NCI-H187 treated with DMSO at 0.1 percent for 48 hours (cell line): ENCODE data around the gene SLC2A9.

Experiments used
- DNase-seq: peaks from one replicate; lab custom pipeline; 2025; lab: John Stamatoyannopoulos, UW

SLC2A9 gene

DNA sequence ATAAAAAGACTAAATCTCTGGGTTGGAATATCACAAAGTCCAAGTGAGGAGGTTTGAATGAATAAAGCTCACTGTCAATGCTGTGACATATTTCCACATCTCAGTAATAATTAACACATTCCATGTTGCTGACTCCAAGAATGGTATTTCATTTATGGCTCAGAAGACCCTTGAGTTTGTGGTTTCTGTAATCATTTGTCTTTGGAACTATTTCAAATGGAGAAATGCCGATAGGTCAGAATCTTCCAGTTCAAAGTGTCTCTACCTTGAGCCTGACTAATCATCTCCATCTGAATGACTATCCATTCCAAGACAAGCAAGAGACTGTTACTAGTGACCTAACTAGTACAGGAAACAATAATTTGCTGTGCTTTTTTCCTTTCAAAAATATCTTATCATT, 24.2 kb upstream of the SLC2A9 start:
- DNase-seq = no peak

DNA sequence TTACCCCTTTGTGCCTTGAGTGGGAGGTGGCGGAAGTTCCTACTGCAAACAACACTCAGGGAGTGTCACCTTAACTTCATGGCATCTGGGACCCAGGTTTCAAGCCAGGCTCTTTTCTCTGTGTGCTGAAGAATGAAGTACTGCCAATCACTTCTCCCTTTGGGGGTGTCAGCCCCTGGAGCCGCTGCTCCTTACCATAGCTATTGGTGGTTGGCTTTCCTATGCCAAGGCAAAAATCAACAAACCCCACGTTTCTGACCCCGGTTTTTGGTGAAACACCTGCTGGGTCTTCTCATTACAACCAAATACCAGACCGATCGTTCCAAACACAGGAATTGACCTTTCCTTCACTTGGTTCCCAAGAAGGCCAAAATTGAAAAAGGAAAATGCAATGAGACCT, 19.7 kb upstream of the SLC2A9 start:
- DNase-seq = no peak

DNA sequence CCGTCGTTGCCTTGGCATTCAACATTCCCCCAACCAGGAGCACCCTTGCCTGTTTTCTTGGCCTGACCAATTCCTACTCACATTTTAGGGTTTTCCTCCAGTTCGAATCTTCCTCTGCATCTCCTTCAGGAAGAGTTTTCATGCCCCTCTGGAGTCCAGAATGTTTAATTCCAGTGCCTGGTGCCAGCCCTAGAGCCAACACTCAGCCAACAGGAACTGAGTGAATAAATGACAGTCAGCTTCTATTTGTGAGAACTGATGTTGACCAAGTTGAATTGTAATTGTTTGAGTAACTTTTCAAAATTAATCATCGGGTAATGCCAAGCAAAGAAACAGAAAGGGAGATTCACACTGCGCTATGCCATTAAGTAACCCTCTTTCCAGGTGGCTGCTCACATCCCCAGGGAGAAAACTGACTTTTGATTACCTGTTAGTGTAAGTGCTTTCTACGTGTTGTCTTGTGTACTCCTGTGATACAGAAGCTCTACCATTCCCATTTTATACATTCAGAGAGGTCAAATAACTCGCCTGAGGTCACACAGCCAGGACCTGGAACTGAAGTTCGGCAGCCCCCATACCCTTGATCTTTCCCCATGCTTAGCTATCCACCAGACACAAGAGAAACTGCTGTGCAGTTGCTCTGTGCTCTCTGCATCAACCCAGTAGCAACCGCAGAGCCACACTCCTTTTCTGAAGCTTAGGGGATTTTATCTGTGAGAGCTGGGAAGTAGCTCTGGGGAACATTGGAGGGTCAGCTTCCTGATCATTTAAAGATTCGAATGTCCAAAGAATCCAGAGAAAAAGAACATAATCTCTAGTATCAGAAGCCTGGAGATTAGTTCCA, 19.0 kb upstream of the SLC2A9 start:
- no peak for DNase-seq

DNA sequence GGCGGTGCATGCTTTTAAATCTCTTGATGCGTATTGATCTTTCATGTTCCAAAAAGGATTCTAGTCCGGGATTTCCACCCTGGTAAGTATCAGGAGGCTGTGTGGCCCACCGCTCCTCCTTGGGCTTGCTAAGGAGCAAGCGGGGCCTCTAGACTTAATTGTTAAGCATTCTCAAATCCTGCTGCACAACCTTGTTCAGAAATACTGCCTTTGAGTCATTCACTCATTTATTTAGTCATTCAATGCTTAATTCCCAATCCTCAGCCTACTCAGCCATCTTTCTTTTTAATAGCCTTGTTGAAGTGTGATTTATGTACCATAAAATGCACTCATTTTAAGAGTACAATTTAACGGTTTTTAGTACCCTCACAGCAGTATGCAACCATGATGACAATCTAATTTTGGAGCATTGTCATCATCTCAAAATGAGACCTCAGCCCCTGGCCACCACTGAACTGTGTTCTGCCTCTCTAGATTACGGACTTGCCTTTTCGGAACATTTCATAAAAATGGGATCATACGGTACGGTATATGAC, 15.6 kb upstream of the SLC2A9 start:
- no peak for DNase-seq

DNA sequence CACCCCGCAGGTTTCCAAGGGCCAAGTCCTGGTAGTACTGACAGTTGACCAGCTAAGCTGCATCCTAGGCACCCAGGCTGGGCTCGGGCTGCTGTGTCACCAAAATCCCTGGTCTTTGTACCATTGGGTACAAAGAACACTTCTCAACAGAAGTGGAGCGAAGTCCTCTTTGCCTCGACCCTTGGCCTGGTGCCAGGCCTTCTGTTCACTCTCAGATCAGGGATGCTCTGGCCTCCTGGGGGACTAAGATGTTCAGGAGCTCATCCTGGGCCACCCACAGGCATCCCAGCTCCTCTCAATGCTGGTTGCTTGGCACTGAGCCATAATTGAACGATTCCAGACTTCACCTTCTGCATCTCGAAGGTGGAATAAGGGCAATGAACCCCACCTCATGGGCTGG, 13.8 kb upstream of the SLC2A9 start:
- DNase-seq = no peak

DNA sequence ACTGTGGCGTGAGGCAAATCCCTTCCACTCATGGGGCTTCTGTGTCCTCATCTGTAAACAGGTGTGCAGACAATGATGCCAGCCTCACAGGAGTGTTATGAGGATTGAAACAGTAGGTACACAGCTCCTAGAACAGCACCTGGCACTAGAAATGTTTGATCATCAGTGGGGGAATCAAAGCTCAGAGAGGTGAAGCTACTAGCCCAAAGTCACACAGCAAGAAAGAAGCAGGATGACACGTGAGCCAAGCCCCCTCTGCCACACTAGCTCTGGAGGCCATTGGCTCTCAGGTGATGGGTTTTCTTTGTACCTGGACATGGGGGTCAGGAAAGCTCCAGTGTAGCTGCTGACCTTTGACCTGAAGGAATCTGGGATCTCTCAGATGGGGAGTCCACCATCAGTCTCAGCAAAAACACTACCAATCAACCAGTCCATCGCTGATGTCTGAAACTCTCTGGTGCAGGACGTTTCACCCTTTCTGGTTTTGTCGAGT, 13.4 kb upstream of the SLC2A9 start:
- DNase-seq = no peak

DNA sequence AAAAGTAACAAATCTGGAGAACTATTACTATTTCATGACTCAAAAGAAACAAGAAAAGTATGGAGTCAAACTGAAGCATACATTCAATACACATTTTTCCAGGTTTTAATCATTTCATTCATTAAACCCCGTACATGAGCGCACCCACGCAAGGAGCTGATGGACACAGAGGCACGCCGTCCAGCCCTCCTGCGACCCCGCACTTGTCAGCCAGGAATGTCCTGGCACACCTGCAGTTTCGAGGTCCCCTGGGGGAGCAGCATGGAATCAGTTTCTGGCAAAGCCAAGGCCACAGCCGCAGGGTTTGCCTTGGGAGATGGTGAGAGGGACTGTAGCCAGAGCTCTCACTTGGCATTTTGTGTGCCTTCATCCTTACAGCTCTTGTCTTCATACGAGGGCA, 12.8 kb upstream of the SLC2A9 start:
- DNase-seq = no peak

DNA sequence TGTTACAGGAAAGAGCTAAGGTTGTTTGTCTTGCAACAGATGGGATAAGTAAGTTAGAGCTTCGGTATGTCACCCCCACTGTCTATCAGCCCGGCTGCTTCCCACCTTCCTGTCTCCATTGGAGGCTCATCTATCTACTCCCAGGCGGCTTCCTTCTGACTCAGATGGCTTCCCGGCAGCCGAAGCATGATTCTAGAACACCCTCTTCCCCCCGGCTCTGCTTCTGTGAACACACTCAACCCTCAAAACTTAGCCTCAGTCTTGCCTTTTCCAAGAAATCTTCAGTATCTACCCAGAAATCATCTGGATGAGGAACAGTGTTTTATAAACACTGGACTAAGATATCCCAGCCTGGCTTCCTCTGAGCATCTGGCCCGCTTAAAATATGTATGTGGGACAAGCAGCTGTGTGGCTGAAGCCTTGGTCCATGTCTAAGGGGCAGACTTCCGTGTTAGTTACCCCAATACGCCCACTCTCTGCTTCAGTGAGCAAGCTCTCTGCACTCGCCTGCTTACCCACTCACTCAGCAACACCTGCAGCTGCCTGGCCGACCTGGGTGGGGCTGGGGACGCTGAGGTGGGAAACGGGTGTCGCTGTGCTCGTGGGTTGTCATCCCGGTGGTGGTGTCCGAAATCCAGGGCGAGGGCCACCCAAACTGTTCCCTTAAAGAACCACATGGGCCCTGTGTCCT, 12.0 kb upstream of the SLC2A9 start:
- DNase-seq = no peak

DNA sequence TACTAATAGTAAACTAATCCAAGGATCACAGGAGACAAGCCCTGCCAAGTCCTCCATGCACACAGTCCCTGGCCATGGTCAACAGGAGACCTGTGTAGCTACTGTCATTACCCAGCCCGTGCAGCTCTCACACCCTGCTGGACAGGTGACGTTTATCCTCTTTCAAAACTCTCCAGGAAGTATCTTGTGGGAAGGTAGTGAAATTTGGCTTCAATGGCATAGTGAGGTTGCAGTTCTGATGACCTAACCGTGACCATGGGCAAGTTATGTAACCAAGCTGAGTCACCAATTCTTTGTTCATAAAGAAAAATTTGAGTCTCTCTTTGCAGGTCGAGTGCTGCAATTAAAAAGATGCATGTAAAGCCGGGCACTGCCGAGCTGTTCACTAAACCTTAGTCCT, 11.3 kb upstream of the SLC2A9 start:
- no peak for DNase-seq

DNA sequence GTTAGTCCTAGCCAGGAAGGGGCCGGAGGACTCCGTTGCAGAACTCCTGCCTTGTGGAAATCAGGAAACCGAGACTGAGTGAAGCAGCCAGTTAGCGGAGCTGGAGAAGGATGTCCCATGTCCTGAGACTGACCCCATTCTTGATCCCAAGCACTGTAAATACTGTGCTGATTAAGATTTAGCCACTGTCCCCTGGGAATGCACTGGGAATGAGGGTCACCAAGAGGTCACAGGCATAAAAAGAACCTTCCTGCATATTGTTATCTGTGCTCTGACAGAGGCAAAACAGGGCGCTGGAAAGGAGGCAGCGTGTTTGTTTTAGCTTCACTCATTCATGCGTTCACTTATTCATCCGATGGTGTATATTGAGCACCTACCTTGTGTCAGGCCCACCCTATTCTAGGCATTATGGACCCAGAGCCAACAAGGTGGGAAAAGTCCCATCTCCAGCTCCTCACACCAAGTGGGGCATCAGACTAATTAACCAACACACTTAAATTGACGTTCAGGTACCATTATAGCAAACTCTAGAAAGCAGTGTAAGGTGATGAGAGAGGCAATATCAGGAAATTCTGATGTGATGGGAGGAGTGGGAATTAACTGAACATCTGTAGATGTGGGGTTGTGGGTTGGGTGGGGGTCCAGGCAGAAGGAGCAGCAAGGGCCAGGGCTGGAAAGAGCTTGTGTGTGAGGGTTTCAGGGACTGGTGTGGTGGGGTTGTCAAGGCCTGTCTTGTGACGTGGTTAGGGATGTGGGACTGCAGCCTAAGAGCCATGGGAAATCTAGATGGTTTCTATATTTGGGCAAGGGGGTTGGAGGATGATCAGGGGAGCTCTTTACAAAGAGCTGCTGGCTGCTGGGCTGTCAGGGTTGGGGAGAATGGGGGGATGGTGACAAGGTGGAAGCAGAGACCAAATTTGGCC, 10.6 kb upstream of the SLC2A9 start:
- DNase-seq = no peak

DNA sequence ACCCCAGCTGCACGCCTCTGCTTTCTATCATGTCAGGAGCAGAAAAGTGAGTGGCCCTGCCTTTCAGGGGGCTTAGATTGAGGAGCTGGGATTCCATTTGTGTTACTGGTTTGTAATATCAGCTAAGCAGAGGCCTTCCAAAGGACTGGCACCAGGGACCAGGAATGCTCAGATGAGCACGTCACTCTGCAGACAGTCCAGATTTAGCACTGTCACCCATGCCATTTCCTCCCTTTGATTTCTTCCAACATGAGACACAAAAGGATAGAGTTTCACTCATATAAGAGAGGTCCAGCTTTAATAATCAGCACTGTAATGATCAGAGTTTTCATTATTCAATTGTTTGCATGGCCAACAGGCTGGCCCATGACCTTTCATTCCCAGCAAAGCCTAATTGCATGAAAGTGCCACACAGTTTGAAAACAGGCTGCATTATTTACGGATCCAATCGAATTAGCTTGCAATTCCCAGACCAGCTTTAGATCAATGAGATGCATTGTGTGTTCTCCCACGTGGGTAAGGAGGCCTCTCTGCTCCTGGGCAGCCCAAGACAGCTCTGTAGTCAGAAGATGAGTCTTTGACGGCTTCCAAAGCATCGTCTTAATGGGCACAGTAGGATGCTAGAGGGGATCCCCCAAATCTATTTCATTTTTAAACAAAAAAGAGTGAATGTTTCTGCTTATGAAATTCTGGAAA, 9.8 kb upstream of the SLC2A9 start:
- no peak for DNase-seq

DNA sequence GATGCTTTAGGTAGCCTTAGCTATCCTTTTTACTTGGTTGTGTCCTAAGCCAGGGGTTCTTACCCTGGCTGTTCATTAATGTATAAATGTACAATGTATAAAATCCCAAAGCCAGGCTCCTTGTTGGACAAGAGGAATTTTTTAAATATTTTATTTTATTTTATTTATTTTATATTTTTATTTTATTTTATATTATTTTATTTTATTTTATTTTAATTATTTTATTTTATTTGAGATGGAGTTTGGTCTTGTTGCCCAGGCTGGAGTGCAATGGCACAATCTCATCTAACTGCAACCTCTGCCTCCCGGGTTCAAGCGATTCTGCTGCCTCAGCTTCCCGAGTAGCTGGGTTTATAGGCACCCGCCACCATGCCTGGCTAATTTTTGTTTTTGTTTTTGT, 8.1 kb upstream of the SLC2A9 start:
- no peak for DNase-seq

DNA sequence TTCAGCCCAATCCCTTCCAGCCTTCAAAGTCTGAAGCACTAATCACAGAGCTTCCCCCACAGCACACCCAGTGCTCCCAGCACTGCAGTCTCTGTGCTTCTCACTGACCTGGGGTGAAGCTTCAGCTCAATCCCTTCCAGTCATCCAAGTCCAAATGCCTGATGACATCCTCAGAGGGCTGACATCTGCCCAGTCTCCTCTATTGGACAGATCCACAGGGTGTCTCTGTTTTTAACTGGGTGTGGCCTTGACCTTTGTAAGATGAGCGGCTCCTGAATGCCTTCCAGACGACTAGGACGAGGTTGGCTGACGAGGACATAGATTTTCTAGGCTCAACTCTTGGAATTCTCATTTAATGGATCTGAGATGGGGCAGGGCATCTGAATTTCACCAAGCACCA, 7.6 kb upstream of the SLC2A9 start:
- no peak for DNase-seq

DNA sequence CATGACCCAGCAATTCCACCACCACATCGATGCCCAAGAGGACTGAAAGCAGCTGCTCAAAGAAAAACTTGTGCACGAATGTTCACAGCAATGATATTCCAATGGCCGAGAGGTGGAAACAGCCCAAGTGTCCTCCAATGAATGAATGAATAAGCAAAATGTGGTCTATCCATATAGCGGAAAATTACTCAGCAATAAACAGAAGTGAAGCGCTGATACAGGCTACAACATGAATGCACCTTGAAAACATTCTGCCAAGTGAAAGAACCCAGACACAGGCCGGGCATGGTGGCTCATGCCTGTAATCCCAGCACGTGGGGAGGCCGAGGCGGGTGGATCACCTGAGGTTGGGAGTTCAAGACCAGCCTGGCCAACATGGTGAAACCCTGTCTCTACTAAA, 5.2 kb upstream of the SLC2A9 start:
- no peak for DNase-seq

DNA sequence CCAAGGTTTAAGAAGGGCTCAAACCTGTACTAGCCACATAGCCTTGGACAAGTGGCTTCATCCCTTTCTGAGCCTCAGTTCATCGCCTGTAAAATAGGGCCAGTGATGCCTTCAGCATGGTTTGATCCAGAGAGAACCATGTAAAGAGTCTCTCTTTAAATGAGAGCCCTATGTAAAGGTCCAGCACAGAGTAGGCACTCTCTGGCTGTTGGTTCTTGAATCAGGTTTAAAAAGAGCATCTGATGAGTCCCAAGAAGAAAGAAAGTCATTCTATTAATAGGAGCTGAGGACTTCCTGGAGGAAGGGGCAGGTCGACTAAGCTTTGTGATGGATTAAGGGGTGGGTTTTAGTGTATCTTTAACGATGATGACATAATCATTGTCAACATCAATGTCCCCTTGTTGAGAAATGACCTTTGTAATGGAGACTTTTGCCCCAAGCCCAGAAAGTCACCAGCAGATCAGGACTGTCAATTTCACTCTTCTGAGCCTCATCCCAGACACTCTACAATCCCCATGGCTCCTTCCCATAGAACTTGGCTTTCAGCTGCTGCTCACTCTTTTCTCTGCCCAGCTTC, 4.0 kb upstream of the SLC2A9 start:
- DNase-seq = no peak

DNA sequence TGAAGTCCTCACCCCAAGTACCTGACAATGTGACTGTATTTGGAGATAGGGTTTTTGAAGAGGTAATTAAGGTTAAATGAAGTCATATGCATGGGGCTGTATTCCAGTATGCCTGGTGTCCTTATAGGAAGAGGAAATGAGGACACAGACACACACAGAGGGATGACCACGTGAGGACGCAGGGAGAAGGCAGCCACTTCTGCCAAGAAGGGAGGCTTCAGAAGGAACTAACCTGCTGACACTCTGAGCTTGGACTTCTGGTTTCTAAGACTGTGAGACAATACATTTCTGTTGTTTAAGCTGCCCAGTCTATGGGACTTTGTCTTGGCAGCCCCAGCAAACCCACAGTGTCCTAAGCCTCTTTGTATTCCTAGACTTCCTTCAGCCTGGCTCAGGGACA, 3.0 kb upstream of the SLC2A9 start:
- DNase-seq = no peak

DNA sequence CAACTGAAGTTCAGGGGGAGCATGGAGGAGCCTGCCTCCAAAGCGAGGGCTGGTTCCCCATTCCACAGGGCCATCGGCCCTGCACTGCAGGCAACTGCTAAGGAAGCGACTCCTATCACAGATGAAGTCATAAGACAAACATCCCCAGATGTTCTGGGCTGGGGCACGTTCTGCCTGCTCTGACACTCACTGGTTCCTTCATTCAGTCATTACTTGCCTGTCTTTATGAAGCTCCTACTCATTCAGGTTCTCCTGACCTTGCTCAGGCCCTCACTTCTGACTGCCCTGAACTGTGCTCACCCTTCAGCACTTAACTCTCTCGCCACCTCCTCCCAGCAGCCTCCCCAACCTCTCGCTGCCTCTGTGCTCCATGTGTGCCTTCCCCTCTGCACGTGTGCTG, 2.5 kb upstream of the SLC2A9 start:
- DNase-seq = no peak

DNA sequence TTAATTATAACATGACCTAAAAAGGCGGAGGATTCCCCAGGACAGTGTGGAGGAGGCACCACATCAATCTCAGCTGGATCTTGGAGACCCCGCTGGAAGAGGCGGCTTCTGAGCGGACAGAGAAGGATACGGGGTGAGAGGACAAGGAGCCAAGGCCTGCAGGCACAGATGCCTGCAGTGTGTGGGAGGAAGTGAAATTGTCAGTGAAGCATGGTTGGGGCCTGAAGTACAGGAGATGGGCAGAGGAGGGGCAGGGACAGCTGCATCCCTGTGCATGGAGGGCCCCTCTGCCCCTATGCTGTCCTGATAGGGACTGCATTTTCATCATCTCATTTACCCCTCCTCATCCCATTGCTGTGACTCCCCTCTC, 1.7 kb upstream of the SLC2A9 start:
- DNase-seq = no peak

DNA sequence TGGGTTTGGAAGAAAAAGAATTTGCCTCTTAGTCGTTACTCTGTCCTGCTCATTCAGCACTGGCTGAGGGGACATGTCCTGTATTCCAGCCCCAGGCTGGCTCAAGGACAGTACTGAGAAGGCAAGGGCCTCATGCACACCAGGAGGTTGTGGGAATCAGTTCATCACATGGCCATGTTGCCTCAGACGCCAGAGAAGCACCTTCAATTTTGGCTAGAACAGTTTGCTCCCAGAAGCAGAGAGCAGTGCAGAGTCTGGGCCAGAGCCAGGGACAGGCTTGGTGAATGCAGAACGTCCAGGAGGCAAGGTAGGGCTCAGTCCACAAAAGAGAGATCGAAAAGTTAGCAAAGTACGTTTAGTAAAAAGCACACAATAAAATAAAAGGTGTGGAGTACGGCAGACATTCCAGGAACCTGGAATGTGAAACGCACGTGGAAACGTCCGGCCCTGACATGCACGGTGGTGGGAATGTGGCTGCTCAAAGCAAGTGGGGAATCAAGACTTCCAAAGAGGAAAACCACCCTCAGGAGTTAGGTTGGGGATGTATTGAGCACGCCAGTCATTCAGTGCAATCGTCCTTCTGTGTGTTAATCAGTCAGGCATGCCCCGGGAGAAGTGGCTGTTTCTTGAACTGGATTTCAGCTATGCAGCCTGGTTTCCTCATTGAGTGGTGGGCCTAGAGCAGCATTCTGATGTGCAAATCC, 1.2 kb upstream of the SLC2A9 start:
- no peak for DNase-seq

DNA sequence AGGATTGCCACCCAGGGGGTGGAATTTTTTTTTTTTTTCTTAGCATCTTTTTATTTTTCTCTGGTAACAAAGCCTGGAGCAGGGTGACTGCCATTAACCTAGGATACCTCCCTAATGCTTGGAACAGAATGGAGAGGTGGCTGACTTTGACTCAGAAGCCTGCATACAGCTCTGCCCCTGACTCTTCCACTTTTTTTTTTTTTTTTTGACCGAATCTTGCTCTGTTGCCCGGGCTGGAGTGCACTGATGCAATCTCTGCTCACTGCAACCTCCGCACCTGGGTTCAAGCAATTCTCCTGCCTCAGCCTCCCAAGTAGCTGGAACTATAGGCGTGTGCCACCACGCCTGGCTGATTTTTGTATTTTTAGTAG, 341 bp upstream of the SLC2A9 start:
- DNase-seq = no peak

DNA sequence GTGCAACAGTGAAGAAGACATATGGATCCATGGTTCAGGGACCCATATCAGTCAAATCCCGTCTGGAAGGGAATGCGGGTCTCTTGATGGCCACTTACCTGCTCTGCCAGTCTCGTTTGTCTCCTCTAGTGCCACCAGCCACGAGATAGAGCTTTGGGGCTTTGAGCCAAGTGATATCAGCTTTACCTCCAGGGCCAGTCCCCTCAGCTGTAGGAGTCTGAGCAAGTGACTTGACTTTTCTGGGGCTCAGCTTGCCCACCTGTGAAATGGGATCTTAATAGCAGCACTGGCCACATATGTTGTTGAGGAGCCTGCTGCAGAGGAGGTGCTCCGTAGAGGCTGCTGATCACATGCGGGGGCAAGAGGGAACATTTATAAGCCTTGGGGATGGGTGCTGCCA, 1.2 kb downstream of the SLC2A9 start:
- no peak for DNase-seq
